ENCODE results near the gene ARHGDIB.

The ARHGDIB gene

GRCh38 chr12:14961466-14962152 lies at the start of gene ARHGDIB:
ARHGDIB (minus strand) TSS chr12:14961601; CDS start chr12:14950712, 10,889 bp downstream.
- no peak for DNase-seq

GRCh38 chr12:15011162-15011561 lies 49.8 kb upstream of the ARHGDIB start:
- DNase-seq, result no peak

DNA sequence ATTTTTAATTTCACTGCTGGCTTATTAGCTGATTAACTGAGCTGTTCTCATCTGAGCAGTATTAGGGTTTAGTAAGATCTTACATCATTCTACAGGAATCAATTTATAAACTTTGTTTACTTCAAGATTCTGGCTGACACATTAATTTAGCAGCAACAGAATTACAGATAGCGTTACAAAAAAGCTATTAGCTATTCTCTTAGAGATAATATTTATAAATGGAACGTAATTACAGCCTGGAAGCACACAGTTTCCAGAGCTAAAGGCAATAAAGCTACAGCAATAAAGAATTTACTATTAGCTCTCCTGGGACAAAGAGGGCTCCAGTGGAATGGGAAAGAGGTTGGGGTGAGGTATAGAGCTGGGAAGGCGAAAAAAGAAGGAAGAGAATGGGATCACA lies 46.1 kb upstream of the ARHGDIB start:
- no peak for DNase-seq

DNA sequence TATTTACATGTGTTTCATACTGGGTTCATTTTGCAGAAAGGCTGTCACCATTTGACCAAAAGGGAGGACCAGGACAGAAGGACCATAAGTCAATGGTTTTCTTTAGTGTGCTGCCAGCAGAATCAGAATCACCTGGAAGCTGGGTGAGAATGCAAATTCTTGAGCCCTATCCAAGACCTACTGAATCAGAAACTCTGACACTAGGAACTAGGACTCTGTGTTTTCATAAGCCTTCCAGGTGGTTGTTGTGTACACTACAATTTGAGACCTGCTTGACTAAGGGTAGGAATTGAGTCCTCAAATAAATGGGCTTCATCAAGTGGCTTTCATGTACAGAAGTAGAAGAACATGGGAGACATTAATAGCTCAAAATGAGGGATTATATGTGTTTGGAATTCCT lies 43.7 kb upstream of the ARHGDIB start:
- no peak for DNase-seq

DNA sequence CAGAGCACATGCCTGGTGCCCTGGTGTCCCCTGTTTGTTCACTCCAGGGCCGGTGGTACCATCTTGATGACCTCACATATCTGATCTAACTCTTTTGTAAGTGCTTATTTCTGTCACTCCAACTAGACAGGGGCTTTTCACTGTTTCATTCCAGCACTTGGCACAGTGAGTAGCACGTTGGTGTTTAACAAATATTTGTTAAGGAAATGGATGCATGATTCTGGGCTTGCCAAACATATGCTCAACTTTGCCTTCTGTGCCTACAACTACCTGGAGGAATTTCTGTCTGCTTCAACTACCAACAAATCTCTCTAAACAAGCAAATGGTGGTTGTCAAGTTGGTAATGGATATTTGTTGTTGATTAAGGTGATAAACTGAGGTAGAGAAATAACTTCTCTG lies 43.0 kb upstream of the ARHGDIB start:
- DNase-seq, result no peak

DNA sequence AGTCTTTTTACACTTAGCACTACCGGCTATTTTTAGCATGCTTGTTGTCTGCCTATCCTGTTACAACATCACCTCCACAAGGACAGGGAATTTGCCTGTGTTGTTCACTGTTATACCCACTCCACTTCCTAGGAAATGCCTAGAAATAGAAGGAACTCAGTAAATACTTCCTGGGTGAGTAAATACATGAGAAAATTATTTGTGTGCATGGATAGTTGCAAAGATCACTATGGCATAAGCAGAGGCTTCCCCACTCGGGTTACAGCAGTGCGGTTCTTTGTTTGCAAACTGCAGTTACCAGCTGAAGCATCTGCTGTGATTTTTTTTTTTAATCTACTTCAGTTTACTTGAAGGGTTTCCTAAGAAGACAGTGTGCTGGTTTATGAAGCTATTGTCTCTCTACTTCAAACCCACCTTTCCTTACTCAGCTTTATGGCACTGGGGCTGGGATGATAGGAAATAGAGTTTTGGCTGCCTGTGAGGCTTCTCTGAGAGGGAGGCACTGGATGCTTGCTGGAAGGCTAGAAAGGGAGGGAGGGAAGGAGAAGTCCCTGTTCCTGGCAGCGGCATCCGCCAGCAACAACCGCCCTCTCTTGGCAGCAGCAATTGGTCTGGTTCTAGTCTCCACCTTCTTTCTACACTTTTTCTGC lies 40.5 kb upstream of the ARHGDIB start:
- peak; percentile 31 for DNase-seq

- DNase-seq, result no peak
Measured at GRCh38 chr12:15000575-15000974, 39.2 kb upstream of the ARHGDIB start.

DNA sequence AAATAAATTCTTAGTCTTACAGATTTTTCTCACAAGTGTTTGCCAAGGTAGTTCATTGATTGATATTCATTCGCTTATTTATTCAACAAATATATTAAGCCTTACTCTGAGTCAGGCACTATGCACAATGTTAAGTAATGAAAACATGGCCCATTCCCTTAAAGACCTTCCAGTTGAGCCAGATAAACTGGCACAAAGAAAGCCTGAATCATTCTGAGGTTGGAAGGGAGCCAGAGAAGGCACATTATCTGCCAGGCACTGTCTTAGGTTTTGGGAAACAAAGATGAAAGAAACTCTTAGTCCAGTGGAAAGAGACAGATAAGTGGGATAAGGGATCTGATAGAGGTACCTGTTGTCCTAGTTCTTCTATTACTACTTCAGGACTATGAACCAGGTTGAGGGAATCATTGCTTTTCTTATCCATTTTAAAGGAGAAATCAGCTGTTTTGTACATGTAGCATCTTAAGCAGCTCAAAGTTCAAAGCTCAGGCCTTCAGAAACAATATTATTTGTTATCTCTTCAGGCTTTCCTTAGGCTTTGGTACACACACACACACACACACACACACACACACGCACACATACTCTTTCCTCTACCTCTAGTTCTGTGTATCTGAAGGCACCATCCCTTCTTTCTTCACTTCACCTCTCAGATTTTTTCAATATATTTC lies 38.4 kb upstream of the ARHGDIB start:
- DNase-seq, result no peak

- no peak for DNase-seq
Measured at GRCh38 chr12:14999021-14999694, 37.8 kb upstream of the ARHGDIB start.

DNA sequence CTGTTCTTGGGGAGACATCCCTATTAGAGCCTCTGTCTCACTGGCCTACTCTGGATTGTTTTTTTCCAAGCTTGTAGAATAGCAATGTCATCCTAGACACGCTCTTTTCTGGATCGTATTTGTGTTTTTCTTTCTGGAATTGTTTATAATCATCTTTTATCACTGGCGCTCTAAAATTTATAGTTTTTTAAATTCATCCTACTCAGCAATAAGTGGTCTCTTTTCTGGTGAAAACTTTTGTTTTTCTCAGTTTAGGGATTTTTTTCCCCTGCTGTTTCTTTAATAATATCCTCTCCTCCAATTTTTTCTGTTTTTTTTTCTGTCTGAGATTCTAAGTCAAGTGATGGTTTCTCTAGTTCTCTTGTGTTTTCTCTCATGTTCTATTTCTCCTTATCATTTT lies 36.6 kb upstream of the ARHGDIB start:
- no peak for DNase-seq

- peak; percentile 8 for DNase-seq
Measured at GRCh38 chr12:14995583-14996425, 34.4 kb upstream of the ARHGDIB start.

GRCh38 chr12:14994610-14995009 lies 33.2 kb upstream of the ARHGDIB start:
- DNase-seq, result no peak

DNA sequence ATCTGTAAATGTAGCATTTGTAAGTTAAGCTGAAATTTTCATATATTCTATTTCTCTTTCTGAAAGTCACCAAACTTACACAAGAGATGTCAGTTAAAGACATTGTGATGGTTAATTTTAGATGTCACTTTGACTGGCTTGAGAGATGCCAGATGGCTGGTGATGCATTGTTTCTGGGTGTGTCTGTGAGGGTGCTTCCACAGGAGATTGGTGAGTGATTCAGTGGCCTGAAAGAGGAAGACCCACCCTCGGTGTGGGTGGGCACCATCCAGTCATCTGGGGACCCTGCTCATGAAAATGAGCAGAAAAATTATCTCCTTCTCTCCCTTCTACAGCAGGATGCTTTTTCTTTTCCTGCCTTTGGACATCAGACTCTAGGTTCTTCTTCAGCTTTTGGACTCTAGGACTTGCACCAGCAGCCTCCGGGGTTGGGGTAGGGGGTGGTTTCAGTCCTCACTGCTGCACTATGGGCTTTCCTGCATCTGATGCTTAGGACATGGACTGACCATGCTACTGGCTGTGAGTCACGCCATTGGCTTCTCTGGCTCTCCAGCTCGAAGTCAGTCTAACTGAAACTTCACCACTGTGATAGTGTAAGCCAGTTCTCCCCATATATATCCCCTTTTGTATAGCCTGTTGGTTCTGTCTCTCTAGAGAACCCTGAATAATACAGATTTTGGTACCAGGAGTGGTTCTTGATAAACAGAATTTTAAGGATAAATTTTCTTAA lies 32.3 kb upstream of the ARHGDIB start:
- DNase-seq, result no peak

DNA sequence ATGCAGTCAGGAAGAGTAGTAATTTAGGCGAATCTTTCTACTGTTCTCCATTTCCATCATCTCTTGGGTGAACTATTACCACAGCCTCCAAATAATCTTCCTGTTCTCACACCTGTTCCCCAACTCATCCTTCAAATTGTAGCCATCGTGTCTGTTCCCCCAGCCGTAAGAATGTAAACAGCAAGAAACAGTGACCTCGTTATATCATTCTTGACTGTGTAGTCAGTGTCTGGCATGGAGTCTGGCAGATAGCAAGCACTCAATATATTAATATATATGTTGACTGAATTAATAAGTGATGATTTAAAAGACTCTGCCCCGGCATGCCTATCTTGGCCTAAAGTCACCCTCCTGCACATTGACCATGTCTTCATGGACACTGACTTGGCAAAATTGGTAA lies 31.7 kb upstream of the ARHGDIB start:
- DNase-seq, result no peak

DNA sequence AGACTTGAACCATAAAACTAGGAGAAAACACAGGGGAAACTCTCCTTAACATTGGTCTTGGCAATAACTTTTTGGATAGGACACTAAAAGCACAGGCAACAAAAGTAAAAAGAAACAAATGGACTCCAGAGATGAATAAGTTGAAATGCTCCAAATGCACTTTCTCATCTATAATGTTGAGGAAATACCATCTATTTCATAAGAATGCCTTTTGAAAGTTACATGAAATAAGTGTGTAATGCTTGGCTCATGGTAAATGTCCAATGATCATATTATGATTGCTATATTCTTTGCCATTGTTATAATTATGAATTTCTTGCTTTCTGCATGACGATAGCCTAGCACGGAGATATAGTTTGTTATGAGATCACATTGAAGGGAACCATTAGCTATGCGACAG lies 31.3 kb upstream of the ARHGDIB start:
- DNase-seq, result no peak

DNA sequence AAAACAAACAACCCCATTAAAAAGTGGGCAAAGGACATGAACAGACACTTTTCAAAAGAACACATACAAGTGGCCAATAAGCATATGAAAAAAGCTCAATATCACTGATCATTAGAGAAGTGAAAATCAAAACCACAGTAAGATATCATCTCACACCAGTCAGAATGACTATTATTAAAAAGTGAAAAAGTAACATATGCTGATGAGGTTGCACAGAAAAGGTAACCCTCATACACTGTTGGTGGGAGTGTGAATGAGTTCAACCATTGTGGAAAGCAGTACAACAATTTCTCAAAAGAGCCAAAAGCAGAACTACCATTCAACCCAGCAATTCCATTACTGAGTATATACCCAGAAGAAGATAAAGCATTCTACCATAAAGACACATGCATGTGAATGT lies 29.7 kb upstream of the ARHGDIB start:
- no peak for DNase-seq

DNA sequence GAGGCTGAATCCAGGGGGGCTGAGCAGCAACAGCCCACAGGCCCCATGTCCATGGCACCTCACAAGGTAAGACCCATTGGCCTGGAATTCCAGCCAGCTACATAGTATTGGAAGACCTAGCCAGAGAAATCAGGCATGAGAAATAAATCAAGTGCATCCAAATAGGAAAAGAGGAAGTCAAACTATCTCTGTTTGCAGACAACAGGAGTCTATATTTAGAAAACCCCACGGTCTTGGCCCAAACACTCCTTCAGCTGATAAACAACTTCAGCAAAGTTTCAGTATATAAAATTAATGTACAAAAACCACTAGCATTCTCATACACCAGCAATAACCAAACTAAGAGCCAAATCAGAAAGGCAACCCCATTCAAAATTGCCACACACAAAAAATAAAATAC lies 28.4 kb upstream of the ARHGDIB start:
- DNase-seq, result no peak

GRCh38 chr12:14988035-14988434 lies 26.6 kb upstream of the ARHGDIB start:
- no peak for DNase-seq

DNA sequence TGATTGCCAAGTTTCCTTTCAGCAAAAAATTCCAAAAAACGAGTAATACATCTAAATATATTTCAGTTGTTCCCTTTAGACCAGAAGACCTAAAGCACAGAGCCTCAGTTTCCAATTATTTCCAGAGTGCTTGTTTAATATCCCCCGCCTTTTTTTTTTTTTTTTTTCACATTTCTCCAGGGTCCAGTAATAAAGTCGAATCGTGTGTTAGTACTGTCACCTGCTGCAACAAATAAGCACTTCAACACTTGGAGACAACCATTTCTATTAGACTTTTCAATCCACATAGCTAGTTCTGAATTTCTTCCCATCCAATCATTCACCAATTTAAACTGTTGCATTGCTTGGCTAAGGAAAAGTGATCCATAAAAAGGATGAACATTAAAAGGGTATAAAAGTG lies 25.0 kb upstream of the ARHGDIB start:
- no peak for DNase-seq

DNA sequence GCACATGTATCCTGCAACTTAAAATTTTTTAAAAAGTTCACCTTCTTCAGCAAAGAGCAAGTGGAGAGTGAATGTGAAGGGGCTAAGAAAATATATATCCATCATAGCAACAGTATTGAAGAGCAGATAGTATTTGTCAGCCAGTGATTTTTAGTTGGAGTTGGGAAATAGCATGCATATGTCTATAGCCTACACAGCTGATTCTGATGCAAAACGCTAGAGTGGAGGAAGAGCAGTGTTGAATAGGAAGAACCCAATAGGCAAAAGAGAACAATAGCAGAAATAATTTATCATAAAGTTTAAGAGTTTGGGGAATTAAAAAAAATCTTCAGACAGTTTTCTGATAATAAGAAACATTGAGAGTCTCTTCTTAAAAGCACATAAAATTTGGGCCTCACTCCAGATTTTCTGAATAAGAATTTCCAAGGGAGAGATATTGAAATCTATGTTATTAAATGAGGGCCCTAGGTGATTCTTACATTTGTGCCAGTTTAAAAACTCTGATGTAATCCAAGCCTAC lies 23.4 kb upstream of the ARHGDIB start:
- DNase-seq, result no peak

DNA sequence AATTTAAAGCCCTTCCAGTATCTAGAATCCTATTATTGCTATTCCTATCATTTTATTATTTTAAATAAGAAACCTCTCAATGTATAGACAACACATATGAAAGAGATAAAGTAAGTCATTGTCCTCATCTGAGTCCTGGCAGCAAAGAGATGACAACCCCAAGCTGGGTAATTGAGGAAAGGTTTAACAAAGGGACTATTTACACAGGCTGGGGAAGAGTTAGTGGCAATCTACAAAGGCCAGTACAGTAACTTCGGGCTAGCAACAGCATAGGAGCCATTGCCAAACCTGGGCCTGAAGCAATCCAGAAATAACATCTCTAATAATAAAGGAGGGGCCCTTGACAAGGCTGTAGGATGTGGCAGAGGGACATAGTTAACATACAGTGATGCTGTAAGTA lies 22.6 kb upstream of the ARHGDIB start:
- no peak for DNase-seq

DNA sequence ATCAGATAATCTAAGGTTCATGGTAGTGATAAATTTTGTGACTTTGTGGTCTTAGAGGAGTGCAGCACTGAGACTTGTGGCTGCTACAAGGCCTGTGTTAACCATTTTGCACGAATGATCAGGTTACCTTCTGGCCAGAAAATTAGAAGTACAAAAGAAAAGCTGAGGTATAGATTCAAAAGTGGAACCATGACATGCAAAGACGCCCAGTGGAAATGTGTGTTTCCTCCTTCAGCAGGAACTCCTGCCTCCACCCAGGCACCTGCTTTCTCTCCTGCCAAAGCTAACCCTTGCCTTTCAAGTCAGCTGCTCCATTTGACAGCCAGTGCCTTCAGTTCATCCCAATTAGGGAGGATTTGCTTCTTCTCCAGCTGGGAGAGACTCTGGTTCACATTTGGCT lies 21.6 kb upstream of the ARHGDIB start:
- no peak for DNase-seq

All from NCI-H2171 (cell line).